HepG2 (cell line): ENCODE data around the gene PRR19. TPM values are rescaled to one million over a fixed set of nuclear protein-coding genes. Genes with fewer than 3 reads are reported as not detected.

Experiments used
- AGO2 ChIP-seq: fragments of 200-400 bp; formaldehyde crosslinking; optimal IDR thresholded peaks from 2 replicates; pipeline ENCODE3; 2017; ENCODE audit warnings: mild to moderate bottlenecking, low read depth, low read length, moderate library complexity
- AHR ChIP-seq: IDR thresholded peaks from 2 replicates; pipeline ENCODE4 v1.6.1; 2018; ENCODE audit warnings: missing genetic modification reagents, missing compliant biosample characterization
- CTCF ChIP-seq: sonication (generic); formaldehyde crosslinking; IDR thresholded peaks from 2 replicates; pipeline ENCODE4 v1.5.0; 2020; ENCODE audit warnings: mild to moderate bottlenecking, missing genetic modification reagents, moderate library complexity
- EP300 ChIP-seq, 3 experiments: sonication (generic) in 1 of 3; formaldehyde crosslinking in 1 of 3; IDR thresholded peaks; 2 replicates each; pipeline versions ENCODE4 v1.5.1 to v1.6.1; 2011 to 2020; ENCODE audit warnings: low read depth in 2 of 3, low read length in 2 of 3, borderline replicate concordance in 1 of 3, improper control_type of control experiment in 1 of 3, mild to moderate bottlenecking in 1 of 3, missing genetic modification reagents in 1 of 3, moderate library complexity in 1 of 3
- ETV6 ChIP-seq: sonication (generic); formaldehyde crosslinking; conservative IDR thresholded peaks from 2 replicates; pipeline ENCODE4 v1.4.0; 2020; ENCODE audit warnings: missing genetic modification reagents
- GABPB1 ChIP-seq: IDR thresholded peaks from 2 replicates; pipeline ENCODE4 v1.6.1; 2016; ENCODE audit warnings: mild to moderate bottlenecking, missing genetic modification reagents, moderate library complexity, missing compliant biosample characterization
- PITX1 ChIP-seq: sonication (generic); formaldehyde crosslinking; IDR thresholded peaks from 2 replicates; pipeline ENCODE4 v1.5.1; 2020; ENCODE audit warnings: mild to moderate bottlenecking, missing genetic modification reagents
- RCOR2 ChIP-seq: IDR thresholded peaks from 2 replicates; pipeline ENCODE4 v1.6.1; 2016; ENCODE audit warnings: missing biosample characterization, missing genetic modification reagents
- SSRP1 ChIP-seq: IDR thresholded peaks from 2 replicates; pipeline ENCODE4 v1.6.1; 2016; ENCODE audit warnings: control low read depth
- ZKSCAN5 ChIP-seq: sonication (generic); formaldehyde crosslinking; IDR thresholded peaks from 2 replicates; pipeline ENCODE4 v1.5.1; 2020; ENCODE audit warnings: mild to moderate bottlenecking, missing genetic modification reagents
- ZNF678 ChIP-seq: sonication (generic); formaldehyde crosslinking; IDR thresholded peaks from 2 replicates; pipeline ENCODE4 v1.4.0; 2020; ENCODE audit warnings: mild to moderate bottlenecking, missing genetic modification reagents
- polyA plus RNA-seq, 8 experiments: library from polyadenylated mRNA; depleted of rRNA in 3 of 8; stranded (reverse) in 7 of 8; unstranded in 1 of 8; fragments of >200 nt; fragmentation: Illumina TruSeq in 4 of 8; extraction: Trizol in 4 of 8; gene quantifications; 2 replicates each; pipeline versions ENCODE4 v1.2.1 to v1.2.3, GENCODE V29; 2011 to 2016; ENCODE audit warnings: low read depth in 4 of 8, missing spikeins in 1 of 8, mixed read lengths in 1 of 8; ENCODE audit not compliant: insufficient read depth in 1 of 8
- total RNA-seq, 5 experiments: library from RNA; depleted of rRNA; stranded (reverse); fragments of >200 nt; fragmentation: Illumina TruSeq; extraction: Trizol; gene quantifications; 2 replicates each; pipeline ENCODE4 v1.2.3, GENCODE V29; 2016; ENCODE audit warnings: low read depth in 1 of 5
- TF ChIP-seq, protein P1 (sequence below): sonication (generic); formaldehyde crosslinking; IDR thresholded peaks from 2 replicates; pipeline ENCODE4 v1.4.0; 2020; ENCODE audit warnings: mild to moderate bottlenecking, missing genetic modification reagents
- TF ChIP-seq, protein P2 (sequence below): sonication (generic); formaldehyde crosslinking; IDR thresholded peaks from 2 replicates; pipeline ENCODE4 v1.4.0; 2020; ENCODE audit warnings: missing genetic modification reagents
- TF ChIP-seq, protein P3 (sequence below): sonication (generic); formaldehyde crosslinking; IDR thresholded peaks from 2 replicates; pipeline ENCODE4 v1.4.0; 2020; ENCODE audit warnings: missing genetic modification reagents, borderline replicate concordance

Gene PRR19
- total and polyA plus RNA-seq, 2 of the 13 experiments (the other 11 are each of a cell fraction or from before 2014, with no cell fraction given), result 0.21 to 0.33 TPM

GRCh38 chr19:42254089-42254849, 47.7 kb upstream of the PRR19 start (continued):
- TF ChIP-seq, protein P1, sequence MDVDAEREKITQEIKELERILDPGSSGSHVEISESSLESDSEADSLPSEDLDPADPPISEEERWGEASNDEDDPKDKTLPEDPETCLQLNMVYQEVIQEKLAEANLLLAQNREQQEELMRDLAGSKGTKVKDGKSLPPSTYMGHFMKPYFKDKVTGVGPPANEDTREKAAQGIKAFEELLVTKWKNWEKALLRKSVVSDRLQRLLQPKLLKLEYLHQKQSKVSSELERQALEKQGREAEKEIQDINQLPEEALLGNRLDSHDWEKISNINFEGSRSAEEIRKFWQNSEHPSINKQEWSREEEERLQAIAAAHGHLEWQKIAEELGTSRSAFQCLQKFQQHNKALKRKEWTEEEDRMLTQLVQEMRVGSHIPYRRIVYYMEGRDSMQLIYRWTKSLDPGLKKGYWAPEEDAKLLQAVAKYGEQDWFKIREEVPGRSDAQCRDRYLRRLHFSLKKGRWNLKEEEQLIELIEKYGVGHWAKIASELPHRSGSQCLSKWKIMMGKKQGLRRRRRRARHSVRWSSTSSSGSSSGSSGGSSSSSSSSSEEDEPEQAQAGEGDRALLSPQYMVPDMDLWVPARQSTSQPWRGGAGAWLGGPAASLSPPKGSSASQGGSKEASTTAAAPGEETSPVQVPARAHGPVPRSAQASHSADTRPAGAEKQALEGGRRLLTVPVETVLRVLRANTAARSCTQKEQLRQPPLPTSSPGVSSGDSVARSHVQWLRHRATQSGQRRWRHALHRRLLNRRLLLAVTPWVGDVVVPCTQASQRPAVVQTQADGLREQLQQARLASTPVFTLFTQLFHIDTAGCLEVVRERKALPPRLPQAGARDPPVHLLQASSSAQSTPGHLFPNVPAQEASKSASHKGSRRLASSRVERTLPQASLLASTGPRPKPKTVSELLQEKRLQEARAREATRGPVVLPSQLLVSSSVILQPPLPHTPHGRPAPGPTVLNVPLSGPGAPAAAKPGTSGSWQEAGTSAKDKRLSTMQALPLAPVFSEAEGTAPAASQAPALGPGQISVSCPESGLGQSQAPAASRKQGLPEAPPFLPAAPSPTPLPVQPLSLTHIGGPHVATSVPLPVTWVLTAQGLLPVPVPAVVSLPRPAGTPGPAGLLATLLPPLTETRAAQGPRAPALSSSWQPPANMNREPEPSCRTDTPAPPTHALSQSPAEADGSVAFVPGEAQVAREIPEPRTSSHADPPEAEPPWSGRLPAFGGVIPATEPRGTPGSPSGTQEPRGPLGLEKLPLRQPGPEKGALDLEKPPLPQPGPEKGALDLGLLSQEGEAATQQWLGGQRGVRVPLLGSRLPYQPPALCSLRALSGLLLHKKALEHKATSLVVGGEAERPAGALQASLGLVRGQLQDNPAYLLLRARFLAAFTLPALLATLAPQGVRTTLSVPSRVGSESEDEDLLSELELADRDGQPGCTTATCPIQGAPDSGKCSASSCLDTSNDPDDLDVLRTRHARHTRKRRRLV (CRISPR knock-in tag), result peak; percentile 52; the same call in 1 of the 2 replicates
- TF ChIP-seq CTCF (CRISPR knock-in tag), result peak; percentile 34
- no peak for TF ChIP-seq RCOR2
- TF ChIP-seq EP300 (IDR thresholded peaks at IDR 0.05; ENCODE audit: low read depth in 2 of 2, low read length in 2 of 2), result peak in 1 of 2 experiments; percentile 15; a peak in 1 of 4 replicates
- no peak for TF ChIP-seq EP300 (CRISPR knock-in tag; IDR thresholded peaks at IDR 0.05; ENCODE audit: borderline replicate concordance)
- 0 out of 2 replicates have a peak, but pooled peaks have one; percentile 35 for TF ChIP-seq AHR (CRISPR knock-in tag)
- TF ChIP-seq ZKSCAN5, result no peak
- TF ChIP-seq, protein P2, sequence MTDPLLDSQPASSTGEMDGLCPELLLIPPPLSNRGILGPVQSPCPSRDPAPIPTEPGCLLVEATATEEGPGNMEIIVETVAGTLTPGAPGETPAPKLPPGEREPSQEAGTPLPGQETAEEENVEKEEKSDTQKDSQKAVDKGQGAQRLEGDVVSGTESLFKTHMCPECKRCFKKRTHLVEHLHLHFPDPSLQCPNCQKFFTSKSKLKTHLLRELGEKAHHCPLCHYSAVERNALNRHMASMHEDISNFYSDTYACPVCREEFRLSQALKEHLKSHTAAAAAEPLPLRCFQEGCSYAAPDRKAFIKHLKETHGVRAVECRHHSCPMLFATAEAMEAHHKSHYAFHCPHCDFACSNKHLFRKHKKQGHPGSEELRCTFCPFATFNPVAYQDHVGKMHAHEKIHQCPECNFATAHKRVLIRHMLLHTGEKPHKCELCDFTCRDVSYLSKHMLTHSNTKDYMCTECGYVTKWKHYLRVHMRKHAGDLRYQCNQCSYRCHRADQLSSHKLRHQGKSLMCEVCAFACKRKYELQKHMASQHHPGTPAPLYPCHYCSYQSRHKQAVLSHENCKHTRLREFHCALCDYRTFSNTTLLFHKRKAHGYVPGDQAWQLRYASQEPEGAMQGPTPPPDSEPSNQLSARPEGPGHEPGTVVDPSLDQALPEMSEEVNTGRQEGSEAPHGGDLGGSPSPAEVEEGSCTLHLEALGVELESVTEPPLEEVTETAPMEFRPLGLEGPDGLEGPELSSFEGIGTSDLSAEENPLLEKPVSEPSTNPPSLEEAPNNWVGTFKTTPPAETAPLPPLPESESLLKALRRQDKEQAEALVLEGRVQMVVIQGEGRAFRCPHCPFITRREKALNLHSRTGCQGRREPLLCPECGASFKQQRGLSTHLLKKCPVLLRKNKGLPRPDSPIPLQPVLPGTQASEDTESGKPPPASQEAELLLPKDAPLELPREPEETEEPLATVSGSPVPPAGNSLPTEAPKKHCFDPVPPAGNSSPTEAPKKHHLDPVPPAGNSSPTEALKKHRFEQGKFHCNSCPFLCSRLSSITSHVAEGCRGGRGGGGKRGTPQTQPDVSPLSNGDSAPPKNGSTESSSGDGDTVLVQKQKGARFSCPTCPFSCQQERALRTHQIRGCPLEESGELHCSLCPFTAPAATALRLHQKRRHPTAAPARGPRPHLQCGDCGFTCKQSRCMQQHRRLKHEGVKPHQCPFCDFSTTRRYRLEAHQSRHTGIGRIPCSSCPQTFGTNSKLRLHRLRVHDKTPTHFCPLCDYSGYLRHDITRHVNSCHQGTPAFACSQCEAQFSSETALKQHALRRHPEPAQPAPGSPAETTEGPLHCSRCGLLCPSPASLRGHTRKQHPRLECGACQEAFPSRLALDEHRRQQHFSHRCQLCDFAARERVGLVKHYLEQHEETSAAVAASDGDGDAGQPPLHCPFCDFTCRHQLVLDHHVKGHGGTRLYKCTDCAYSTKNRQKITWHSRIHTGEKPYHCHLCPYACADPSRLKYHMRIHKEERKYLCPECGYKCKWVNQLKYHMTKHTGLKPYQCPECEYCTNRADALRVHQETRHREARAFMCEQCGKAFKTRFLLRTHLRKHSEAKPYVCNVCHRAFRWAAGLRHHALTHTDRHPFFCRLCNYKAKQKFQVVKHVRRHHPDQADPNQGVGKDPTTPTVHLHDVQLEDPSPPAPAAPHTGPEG (CRISPR knock-in tag), result no peak
- peak; percentile 58; the same call in 1 of the 2 replicates for TF ChIP-seq GABPB1
- 0 out of 2 replicates have a peak, but pooled peaks have one; percentile 16 for TF ChIP-seq ETV6 (CRISPR knock-in tag)
- no peak for TF ChIP-seq ZNF678 (CRISPR knock-in tag)
- TF ChIP-seq SSRP1, result no peak
- TF ChIP-seq AGO2, result peak; percentile 95
- TF ChIP-seq, protein P3, sequence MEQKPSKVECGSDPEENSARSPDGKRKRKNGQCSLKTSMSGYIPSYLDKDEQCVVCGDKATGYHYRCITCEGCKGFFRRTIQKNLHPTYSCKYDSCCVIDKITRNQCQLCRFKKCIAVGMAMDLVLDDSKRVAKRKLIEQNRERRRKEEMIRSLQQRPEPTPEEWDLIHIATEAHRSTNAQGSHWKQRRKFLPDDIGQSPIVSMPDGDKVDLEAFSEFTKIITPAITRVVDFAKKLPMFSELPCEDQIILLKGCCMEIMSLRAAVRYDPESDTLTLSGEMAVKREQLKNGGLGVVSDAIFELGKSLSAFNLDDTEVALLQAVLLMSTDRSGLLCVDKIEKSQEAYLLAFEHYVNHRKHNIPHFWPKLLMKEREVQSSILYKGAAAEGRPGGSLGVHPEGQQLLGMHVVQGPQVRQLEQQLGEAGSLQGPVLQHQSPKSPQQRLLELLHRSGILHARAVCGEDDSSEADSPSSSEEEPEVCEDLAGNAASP (CRISPR knock-in tag), result 0 out of 2 replicates have a peak, but pooled peaks have one; percentile 45
- TF ChIP-seq PITX1 (CRISPR knock-in tag), result peak; percentile 73
